Stimulated activated memory B cell treated with anti-CD40 and anti-IgM and Interleukin-4, amounts not matched to agents 10 μg/mL and 1 μg/mL and 100 μg/mL, for 72 hours (primary cell): ENCODE measurements around the gene SDHB.
A peak's percentile ranks its signal among the peaks of the same experiment; 100 is the strongest.

Source experiments
- ATAC-seq: fragments of 150-1000 bp; cut with Tn5 transposase; 2 replicates; pipeline ENCODE4 v1.10.0; 2021
- H3K27ac Mint-ChIP-seq: one replicate; pipeline ENCODE4 v1.8.0; 2022; ENCODE audit warnings: mild to moderate bottlenecking, mixed read lengths
- H3K27me3 Mint-ChIP-seq: one replicate; pipeline ENCODE4 v1.8.0; 2022; ENCODE audit warnings: mixed read lengths
- H3K36me3 Mint-ChIP-seq: one replicate; pipeline ENCODE4 v1.8.0; 2022; ENCODE audit warnings: mixed read lengths
- H3K4me1 Mint-ChIP-seq: one replicate; pipeline ENCODE4 v1.8.0; 2022; ENCODE audit warnings: mixed read lengths
- H3K4me3 Mint-ChIP-seq: one replicate; pipeline ENCODE4 v1.8.0; 2022; ENCODE audit warnings: mild to moderate bottlenecking, moderate library complexity, mixed read lengths
- H3K9me3 Mint-ChIP-seq: one replicate; pipeline ENCODE4 v1.8.0; 2022; ENCODE audit warnings: mixed read lengths

SDHB gene

GRCh38 chr1:17053685-17054410 lies at the start of gene SDHB:
TSS of gene SDHB (minus strand) at chr1:17054032. CDS start at chr1:17054019, 13 bp downstream.
- ATAC-seq = peak; percentile 100
- peak within 1 kb of the TSS; percentile 98 for H3K4me3 Mint-ChIP-seq
- H3K4me1 Mint-ChIP-seq = peaks cover 14% of the 10 kb centered on the region
- H3K27me3 Mint-ChIP-seq = peaks cover 10% of the 10 kb centered on the region
- no peaks in the 10 kb centered on the region for H3K9me3 Mint-ChIP-seq
- peak within 1 kb of the TSS; percentile 91 for H3K27ac Mint-ChIP-seq
- peaks cover 6% of the 10 kb centered on the region for H3K36me3 Mint-ChIP-seq

GRCh38 chr1:17102232-17102631 lies 48.4 kb upstream of the SDHB start:
- no peaks in the 10 kb centered on the region for H3K9me3 Mint-ChIP-seq
- H3K36me3 Mint-ChIP-seq = no peaks in the 10 kb centered on the region
- H3K4me3 Mint-ChIP-seq = no peak overlapping the region
- H3K27me3 Mint-ChIP-seq = peaks cover 28% of the 10 kb centered on the region
- H3K27ac Mint-ChIP-seq = no peak overlapping the region
- no peak for ATAC-seq
- H3K4me1 Mint-ChIP-seq = no peaks in the 10 kb centered on the region

- no peak overlapping the region for H3K27ac Mint-ChIP-seq
- no peak overlapping the region for H3K4me3 Mint-ChIP-seq
- H3K27me3 Mint-ChIP-seq = peaks cover 18% of the 10 kb centered on the region
- no peak for ATAC-seq
- H3K9me3 Mint-ChIP-seq = no peaks in the 10 kb centered on the region
- no peaks in the 10 kb centered on the region for H3K4me1 Mint-ChIP-seq
- no peaks in the 10 kb centered on the region for H3K36me3 Mint-ChIP-seq
Measured at GRCh38 chr1:17101261-17101660, 47.4 kb upstream of the SDHB start.

- ATAC-seq = no peak
- Mint-ChIP-seq H3K27ac (no peak overlapping the region), H3K27me3 (peaks cover 12% of the 10 kb centered on the region)
Measured at GRCh38 chr1:17099616-17100340, 45.9 kb upstream of the SDHB start.

GRCh38 chr1:17098446-17099317 lies 44.9 kb upstream of the SDHB start:
- H3K36me3 Mint-ChIP-seq = peaks cover 5% of the 10 kb centered on the region
- no peak overlapping the region for H3K4me3 Mint-ChIP-seq
- H3K9me3 Mint-ChIP-seq = peaks cover 2% of the 10 kb centered on the region
- no peak overlapping the region for H3K27ac Mint-ChIP-seq
- no peak for ATAC-seq
- peaks cover 5% of the 10 kb centered on the region for H3K4me1 Mint-ChIP-seq
- H3K27me3 Mint-ChIP-seq = peaks cover 12% of the 10 kb centered on the region

More at GRCh38 chr1:17099616-17100340, 45.9 kb upstream of the SDHB start:
- Mint-ChIP-seq H3K4me1 (peaks cover 5% of the 10 kb centered on the region), H3K36me3 (no peaks in the 10 kb centered on the region), H3K9me3 (no peaks in the 10 kb centered on the region), H3K4me3 (no peak overlapping the region)

GRCh38 chr1:17097787-17098186 lies 44.0 kb upstream of the SDHB start:
- Mint-ChIP-seq H3K4me1 (peaks cover 5% of the 10 kb centered on the region), H3K27me3 (peaks cover 12% of the 10 kb centered on the region), H3K9me3 (peaks cover 2% of the 10 kb centered on the region), H3K27ac (no peak overlapping the region), H3K4me3 (no peak overlapping the region), H3K36me3 (peaks cover 12% of the 10 kb centered on the region)
- ATAC-seq = no peak

GRCh38 chr1:17097147-17097546 lies 43.3 kb upstream of the SDHB start:
- no peak for ATAC-seq
- H3K4me1 Mint-ChIP-seq = peaks cover 5% of the 10 kb centered on the region
- H3K27me3 Mint-ChIP-seq = peaks cover 12% of the 10 kb centered on the region
- peaks cover 5% of the 10 kb centered on the region for H3K9me3 Mint-ChIP-seq
- H3K4me3 Mint-ChIP-seq = no peak overlapping the region
- H3K36me3 Mint-ChIP-seq = peaks cover 15% of the 10 kb centered on the region
- no peak overlapping the region for H3K27ac Mint-ChIP-seq

- H3K4me3 Mint-ChIP-seq = no peak overlapping the region
- H3K4me1 Mint-ChIP-seq = peaks cover 5% of the 10 kb centered on the region
- peaks cover 6% of the 10 kb centered on the region for H3K9me3 Mint-ChIP-seq
- H3K27me3 Mint-ChIP-seq = peaks cover 12% of the 10 kb centered on the region
- H3K27ac Mint-ChIP-seq = no peak overlapping the region
- peaks cover 17% of the 10 kb centered on the region for H3K36me3 Mint-ChIP-seq
- ATAC-seq = no peak
Measured at GRCh38 chr1:17096584-17096983, 42.8 kb upstream of the SDHB start.

GRCh38 chr1:17095141-17095540 lies 41.3 kb upstream of the SDHB start:
- ATAC-seq = no peak
- Mint-ChIP-seq H3K36me3 (peaks cover 17% of the 10 kb centered on the region), H3K4me1 (peaks cover 5% of the 10 kb centered on the region), H3K4me3 (no peak overlapping the region), H3K27ac (no peak overlapping the region), H3K9me3 (peaks cover 6% of the 10 kb centered on the region), H3K27me3 (peaks cover 18% of the 10 kb centered on the region)

- H3K4me1 Mint-ChIP-seq = peaks cover 5% of the 10 kb centered on the region
- no peak overlapping the region for H3K4me3 Mint-ChIP-seq
- peaks cover 6% of the 10 kb centered on the region for H3K9me3 Mint-ChIP-seq
- peak; percentile 57 for ATAC-seq
- H3K27me3 Mint-ChIP-seq = peaks cover 19% of the 10 kb centered on the region
- peaks cover 17% of the 10 kb centered on the region for H3K36me3 Mint-ChIP-seq
- H3K27ac Mint-ChIP-seq = no peak overlapping the region
Measured at GRCh38 chr1:17094664-17095063, 40.8 kb upstream of the SDHB start.

GRCh38 chr1:17093822-17094393 lies 40.1 kb upstream of the SDHB start:
- ATAC-seq = no peak
- peaks cover 6% of the 10 kb centered on the region for H3K9me3 Mint-ChIP-seq
- H3K27me3 Mint-ChIP-seq = peaks cover 14% of the 10 kb centered on the region
- H3K27ac Mint-ChIP-seq = no peak overlapping the region
- peaks cover 5% of the 10 kb centered on the region for H3K4me1 Mint-ChIP-seq
- no peak overlapping the region for H3K4me3 Mint-ChIP-seq
- peaks cover 17% of the 10 kb centered on the region for H3K36me3 Mint-ChIP-seq

GRCh38 chr1:17091252-17091651 lies 37.4 kb upstream of the SDHB start:
- no peak for ATAC-seq
- peaks cover 17% of the 10 kb centered on the region for H3K36me3 Mint-ChIP-seq
- H3K4me1 Mint-ChIP-seq = peaks cover 5% of the 10 kb centered on the region
- H3K4me3 Mint-ChIP-seq = no peak overlapping the region
- peaks cover 13% of the 10 kb centered on the region for H3K27me3 Mint-ChIP-seq
- peaks cover 6% of the 10 kb centered on the region for H3K9me3 Mint-ChIP-seq
- no peak overlapping the region for H3K27ac Mint-ChIP-seq

GRCh38 chr1:17089506-17089905 lies 35.7 kb upstream of the SDHB start:
- Mint-ChIP-seq H3K27ac (no peak overlapping the region), H3K4me1 (no peaks in the 10 kb centered on the region), H3K4me3 (no peak overlapping the region), H3K27me3 (peaks cover 13% of the 10 kb centered on the region), H3K9me3 (peaks cover 6% of the 10 kb centered on the region), H3K36me3 (peaks cover 17% of the 10 kb centered on the region)
- no peak for ATAC-seq

GRCh38 chr1:17086751-17087150 lies 32.9 kb upstream of the SDHB start:
- Mint-ChIP-seq H3K4me1 (no peaks in the 10 kb centered on the region), H3K4me3 (no peak overlapping the region), H3K27me3 (peaks cover 13% of the 10 kb centered on the region), H3K36me3 (no peaks in the 10 kb centered on the region), H3K9me3 (no peaks in the 10 kb centered on the region), H3K27ac (no peak overlapping the region)
- no peak for ATAC-seq

- Mint-ChIP-seq H3K9me3 (no peaks in the 10 kb centered on the region), H3K4me3 (no peak overlapping the region), H3K27ac (no peak overlapping the region), H3K4me1 (no peaks in the 10 kb centered on the region), H3K36me3 (no peaks in the 10 kb centered on the region), H3K27me3 (peaks cover 6% of the 10 kb centered on the region)
- ATAC-seq = no peak
Measured at GRCh38 chr1:17084787-17085186, 31.0 kb upstream of the SDHB start.
